T-helper 1 cell treated with Interleukin-12 subunit alpha and Interleukin-12 subunit beta and Interleukin-4 antibody, amounts not matched to agents 30 ng/mL and 1 ng/mL, for 36 hours (primary cell): ENCODE data around the gene EIF2S3. TPM values are rescaled to one million over a fixed set of nuclear protein-coding genes. Genes with fewer than 3 reads are reported as not detected.

Experiments used
- intact Hi-C: fragments of 100-400 bp; cut with micrococcal nuclease; formaldehyde crosslinking; loops from one replicate; pipeline ENCODE4 v1.15.1; 2024
- total RNA-seq: library from RNA; stranded (reverse); gene quantifications from 2 replicates; pipeline ENCODE4 v1.2.3, GENCODE V29; 2022

EIF2S3 gene
- total RNA-seq, 1 donor from 2014 or later, result 183 TPM

GRCh38 chrX:24124244-24124799 lies 69.6 kb downstream of the EIF2S3 start:
- intact Hi-C loops, result no loop called here

- intact Hi-C loops, result no loop called here
These were observed 70.4 kb downstream of the EIF2S3 start for GRCh38 chrX:24125028-24125612.

Other genes with a start within 250 kb of the EIF2S3 start
- 19.2 and 19.8 TPM in 2 replicates for gene APOO, start 147.0 kb upstream of the EIF2S3 start, total RNA-seq
- not detected in 2 replicates for gene CXorf58, start 146.9 kb upstream of the EIF2S3 start, total RNA-seq
- gene KLHL15, start 27.8 kb upstream of the EIF2S3 start, total RNA-seq, result 9.5 and 10.3 TPM in 2 replicates
- 55.2 and 57.7 TPM in 2 replicates for gene ZFX, start 94.8 kb downstream of the EIF2S3 start, total RNA-seq